HG03575 (cell line): ENCODE measurements around the gene GALNT12.

ENCODE experiments used
- ATAC-seq: cut with Tn5 transposase; IDR thresholded peaks from one replicate; pipeline ENCODE4 v1.9.1; 2021; ENCODE audit not compliant: unreplicated experiment, insufficient number of reproducible peaks, low FRiP score; ENCODE audit errors: extremely low read depth

Gene GALNT12

GRCh38 chr9:98807070-98807813 lies at the start of gene GALNT12:
Gene GALNT12, plus strand, starts transcription at chr9:98807670. Its CDS starts 29 bp downstream, at chr9:98807699.
- no peak for ATAC-seq

GRCh38 chr9:98760231-98760630 lies 47.2 kb upstream of the GALNT12 start:
- no peak for ATAC-seq

- no peak for ATAC-seq
These were observed 43.3 kb upstream of the GALNT12 start for GRCh38 chr9:98763986-98764745.

- ATAC-seq, result no peak
These were observed 42.2 kb upstream of the GALNT12 start for GRCh38 chr9:98765256-98765655.

- ATAC-seq, result no peak
These were observed 40.9 kb upstream of the GALNT12 start for GRCh38 chr9:98766586-98766985.

- ATAC-seq, result no peak
These were observed 40.3 kb upstream of the GALNT12 start for GRCh38 chr9:98767196-98767595.

- ATAC-seq, result no peak
These were observed 39.6 kb upstream of the GALNT12 start for GRCh38 chr9:98767915-98768314.

GRCh38 chr9:98768344-98768743 lies 39.1 kb upstream of the GALNT12 start:
- ATAC-seq, result no peak

GRCh38 chr9:98770717-98771116 lies 36.8 kb upstream of the GALNT12 start:
- ATAC-seq, result no peak

GRCh38 chr9:98771209-98771874 lies 36.1 kb upstream of the GALNT12 start:
- no peak for ATAC-seq

- no peak for ATAC-seq
These were observed 34.9 kb upstream of the GALNT12 start for GRCh38 chr9:98772364-98773155.

- ATAC-seq, result no peak
These were observed 33.7 kb upstream of the GALNT12 start for GRCh38 chr9:98773721-98774120.

- no peak for ATAC-seq
These were observed 32.7 kb upstream of the GALNT12 start for GRCh38 chr9:98774746-98775145.

GRCh38 chr9:98775831-98776441 lies 31.5 kb upstream of the GALNT12 start:
- no peak for ATAC-seq

GRCh38 chr9:98777618-98778017 lies 29.9 kb upstream of the GALNT12 start:
- no peak for ATAC-seq

GRCh38 chr9:98778251-98778650 lies 29.2 kb upstream of the GALNT12 start:
- ATAC-seq, result no peak

GRCh38 chr9:98778711-98779530 lies 28.5 kb upstream of the GALNT12 start:
- ATAC-seq, result no peak
